HG03460 (cell line): ENCODE results near the gene PAX8.
A peak's percentile ranks its signal among the peaks of the same experiment; 100 is the strongest.

Experiments used
- ATAC-seq: cut with Tn5 transposase; IDR thresholded peaks from one replicate; pipeline ENCODE4 v1.9.1; 2021; ENCODE audit not compliant: unreplicated experiment

The PAX8 gene

DNA sequence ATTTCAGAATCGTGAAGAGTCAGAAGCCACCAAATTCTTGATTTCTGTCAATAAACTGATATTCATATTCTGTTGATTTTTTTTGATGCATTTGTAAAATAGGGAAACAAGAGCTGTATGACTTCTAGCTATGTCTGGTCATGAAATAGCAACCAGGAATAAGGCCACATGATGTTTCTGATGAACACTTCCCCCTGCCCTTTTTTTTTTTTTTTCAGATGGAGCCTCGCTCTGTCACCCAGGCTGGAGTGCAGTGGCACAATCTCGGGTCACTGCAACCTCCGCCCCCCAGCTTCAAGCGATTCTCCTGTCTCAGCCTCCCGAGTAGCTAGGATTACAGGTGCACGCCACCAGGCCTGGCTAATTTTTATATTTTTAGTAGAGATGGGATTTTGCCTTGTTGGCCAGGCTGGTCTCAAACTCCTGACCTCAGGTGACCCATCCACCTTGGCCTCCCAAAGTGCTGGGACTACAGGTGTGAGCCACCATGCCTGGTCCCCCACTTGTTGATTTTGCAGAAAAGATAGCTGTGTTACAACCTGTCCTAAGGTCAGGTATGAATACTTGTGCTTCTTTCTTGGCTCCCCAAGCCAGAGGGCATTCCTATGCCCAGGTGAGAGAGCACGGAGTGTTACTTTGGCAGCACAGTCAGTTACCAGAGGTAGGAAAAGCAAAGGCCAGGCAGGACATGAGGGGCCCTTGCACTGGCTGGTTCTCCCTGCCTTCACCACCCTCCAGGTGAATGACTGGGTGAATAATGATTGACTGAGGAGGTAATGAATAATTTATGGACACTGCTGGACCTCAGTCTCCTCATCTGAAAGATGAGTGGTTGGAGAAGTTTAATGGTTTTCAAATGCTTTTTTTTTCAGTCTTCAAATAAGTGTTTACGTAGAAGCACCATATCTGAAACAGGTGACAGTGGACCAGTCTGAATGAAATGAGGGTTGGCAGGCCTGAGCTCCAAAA, 39.6 kb downstream of the PAX8 start:
- no peak for ATAC-seq

GRCh38 chr2:113237604-113238160, 41.0 kb downstream of the PAX8 start:
- ATAC-seq = no peak

DNA sequence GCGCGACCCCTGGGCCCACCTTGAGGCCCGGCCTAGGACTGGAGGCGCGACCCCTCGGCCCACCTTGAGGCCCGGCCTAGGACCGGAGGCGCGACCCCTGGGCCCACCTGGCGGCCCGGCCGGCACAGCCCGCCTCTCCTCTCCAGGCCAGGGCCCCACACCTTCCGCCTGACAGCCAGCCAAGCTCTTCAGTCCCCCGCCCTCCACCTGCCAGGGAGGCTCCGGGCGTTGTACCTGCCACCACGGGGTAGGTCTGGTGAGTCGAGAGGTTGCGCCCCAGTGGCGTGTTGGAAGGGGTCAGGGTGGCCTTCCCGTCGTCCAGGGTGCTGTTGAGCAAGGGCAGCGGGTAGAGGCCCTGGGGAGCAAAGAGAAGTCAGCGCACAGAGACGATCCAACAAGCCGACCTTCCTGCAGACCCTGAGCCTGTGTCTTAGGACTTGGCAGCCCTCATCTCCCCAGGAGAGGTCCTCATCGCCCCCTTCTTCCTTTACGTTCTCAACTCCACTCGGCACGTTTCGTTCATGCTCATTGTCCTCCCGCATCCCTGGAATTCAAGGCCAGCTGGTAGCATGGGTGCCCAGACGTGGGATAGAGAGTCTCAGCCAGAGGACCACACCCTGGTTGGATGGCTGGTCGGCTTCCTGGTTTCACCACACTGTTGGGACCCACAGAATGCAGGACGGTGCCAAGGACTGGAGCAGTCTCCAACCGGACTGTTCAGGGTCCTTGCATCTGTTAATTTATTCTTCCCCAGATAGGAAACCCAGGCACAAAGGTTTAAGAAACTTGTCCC, 42.2 kb downstream of the PAX8 start:
- ATAC-seq = no peak

DNA sequence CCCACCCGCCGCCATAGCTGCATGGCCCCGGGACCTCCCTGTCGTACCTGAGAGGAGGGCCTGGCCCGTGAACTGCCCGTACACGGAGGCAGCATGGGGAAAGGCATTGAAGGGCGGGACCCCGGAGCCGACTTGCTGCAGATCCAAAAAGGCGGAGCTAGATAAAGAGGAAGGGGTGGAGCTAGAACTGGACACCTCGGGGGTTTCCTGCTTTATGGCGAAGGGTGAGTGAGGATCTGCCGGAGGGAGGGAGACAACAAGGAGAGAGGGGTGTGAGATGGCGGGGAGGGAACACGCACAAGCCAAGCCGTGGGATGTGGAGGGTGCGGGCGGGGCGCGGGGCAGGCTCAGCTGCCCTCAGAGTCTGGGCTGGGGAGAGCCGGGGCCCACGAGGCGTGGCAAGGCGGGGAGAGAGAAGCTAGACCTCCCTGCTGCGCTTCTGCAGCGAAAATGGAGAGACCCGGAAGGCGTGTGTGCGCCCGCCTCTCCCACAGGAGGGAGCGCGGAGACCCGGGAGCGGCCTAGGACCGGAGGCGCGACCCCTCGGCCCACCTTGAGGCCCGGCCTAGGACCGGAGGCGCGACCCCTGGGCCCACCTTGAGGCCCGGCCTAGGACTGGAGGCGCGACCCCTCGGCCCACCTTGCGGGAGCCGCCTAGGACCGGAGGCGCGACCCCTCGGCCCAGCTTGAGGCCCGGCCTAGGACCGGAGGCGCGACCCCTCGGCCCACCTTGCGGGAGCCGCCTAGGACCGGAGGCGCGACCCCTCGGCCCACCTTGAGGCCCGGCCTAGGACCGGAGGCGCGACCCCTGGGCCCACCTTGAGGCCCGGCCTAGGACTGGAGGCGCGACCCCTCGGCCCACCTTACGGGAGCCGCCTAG, 43.1 kb downstream of the PAX8 start:
- peak; percentile 97 for ATAC-seq

DNA sequence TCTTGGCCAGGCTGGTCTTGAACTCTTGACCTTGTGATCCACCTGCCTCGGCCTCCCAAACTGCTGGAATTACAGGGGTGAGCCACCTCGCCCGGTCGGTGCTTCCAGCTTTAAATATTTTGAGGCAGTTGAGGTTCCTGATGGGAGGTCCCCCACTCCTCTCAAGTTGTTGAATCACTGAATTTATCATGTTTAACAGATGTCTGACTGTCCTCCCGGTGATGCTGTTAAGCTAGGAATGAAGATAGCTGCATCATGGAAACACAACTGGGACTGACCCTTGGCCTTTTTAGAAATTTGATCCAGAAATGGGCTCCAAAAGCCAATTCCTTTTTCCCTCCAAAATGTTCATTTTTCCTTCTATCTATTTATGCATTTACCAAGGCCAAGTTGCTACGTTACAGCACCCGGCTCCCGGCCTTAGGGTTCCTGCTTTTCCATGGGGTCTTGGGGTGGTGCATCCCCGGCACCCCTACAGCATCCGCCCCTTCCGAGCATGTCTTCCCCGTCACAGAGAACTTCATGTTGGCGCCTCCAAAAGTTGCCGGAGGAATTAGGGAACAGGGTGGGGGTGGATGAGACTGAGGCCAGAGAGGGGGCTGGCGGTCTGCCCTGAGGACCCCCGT, 43.9 kb downstream of the PAX8 start:
- ATAC-seq = peak; percentile 10

GRCh38 chr2:113233593-113234550, 44.8 kb downstream of the PAX8 start:
- ATAC-seq = no peak

DNA sequence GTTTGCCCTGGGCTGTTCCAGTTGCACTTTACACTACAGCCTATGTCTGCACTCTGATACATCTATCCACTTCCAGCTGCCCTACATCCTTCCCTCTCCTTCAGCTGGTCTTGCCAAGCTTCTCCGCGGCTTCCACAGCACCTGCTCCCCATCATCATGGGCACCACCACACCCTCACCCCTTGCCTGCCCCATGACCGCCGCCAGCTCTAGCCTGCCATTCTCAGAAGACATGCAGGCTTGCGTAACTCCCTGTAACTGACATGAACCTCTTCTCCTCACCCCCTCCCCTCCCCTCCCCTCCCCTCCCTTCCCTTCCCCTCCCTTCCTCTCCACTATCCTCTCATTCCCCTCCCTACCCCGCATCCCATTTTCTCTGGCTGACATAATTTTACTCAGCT, 46.0 kb downstream of the PAX8 start:
- no peak for ATAC-seq

DNA sequence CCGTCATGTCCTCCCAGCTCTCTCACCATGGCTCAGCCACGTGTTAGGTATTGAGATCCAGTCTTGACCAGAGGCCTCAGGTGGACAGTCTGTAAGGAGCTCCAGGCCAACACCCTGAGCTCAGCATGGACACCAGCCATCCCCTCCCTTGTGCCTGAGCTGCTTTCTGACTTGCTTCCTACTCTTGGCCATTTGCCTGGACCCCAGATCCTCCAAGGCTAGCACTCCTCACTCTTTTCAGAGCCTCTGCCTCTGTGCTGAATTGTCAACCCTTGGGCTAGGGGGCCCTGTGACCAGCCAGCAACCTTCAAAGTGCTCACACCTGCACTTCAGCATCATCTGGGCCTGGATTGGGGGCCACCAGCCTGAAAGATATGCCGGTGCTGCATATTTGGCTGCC, 46.6 kb downstream of the PAX8 start:
- ATAC-seq = no peak

GRCh38 chr2:113231064-113231463, 47.7 kb downstream of the PAX8 start:
- ATAC-seq = no peak

DNA sequence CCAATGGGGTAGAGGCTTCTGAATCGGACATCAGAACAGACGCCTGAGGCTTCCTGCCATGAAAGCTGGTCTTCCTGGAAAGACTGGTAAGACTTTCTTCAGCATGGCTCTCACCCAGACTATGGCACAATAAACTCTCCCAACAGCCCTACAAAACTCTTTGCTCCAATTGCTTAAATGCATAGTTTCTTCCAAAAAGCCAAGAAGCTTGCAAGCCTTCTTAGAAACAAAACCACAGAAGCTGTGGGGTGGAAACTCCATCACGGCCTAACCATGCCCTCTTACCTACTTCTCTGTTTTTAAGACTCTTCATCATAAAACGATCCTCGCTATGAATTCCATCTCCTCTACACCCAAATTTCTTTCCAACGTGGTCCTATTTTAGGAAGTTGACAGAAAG, 48.2 kb downstream of the PAX8 start:
- ATAC-seq = no peak

DNA sequence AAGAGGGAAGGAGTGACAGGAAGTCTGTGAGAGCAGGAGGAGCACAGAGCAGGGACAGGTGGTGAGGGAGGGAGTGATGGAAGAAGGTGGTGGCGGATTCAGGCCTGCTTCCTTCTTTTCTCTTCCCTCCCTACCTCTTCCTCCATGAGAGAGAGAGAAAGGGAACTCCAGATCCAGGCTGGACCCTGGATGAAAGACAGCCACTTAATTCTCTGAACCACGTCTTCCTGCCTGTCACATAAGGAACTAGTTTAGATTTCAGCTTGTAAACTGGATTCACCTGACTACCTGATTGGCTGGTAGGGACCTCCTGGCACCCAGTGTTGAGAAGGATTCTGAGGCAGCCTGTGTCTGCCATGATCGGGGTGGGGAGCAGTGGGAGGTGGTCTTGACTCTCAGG, 48.9 kb downstream of the PAX8 start:
- no peak for ATAC-seq

GRCh38 chr2:113228991-113229716, 49.6 kb downstream of the PAX8 start:
- no peak for ATAC-seq

DNA sequence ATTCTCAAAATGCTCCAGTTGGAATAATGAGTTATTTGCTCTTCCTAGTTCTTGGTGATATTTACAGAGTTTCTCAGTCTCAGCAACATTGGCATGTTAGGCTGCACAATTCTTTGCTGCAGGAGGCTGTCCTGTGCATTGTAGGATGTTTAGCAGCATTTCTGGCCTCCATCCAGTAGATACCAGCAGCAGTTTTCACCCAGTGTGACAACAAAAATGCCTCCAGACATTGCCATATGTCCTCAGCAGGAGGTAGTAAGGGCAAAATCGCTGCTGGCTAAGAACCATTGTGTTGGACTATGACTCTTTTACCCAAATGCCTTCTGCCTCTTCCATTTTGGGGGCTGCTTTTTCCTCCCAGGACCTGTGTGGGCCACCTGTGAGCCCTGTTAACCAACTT, 50.4 kb downstream of the PAX8 start:
- no peak for ATAC-seq

DNA sequence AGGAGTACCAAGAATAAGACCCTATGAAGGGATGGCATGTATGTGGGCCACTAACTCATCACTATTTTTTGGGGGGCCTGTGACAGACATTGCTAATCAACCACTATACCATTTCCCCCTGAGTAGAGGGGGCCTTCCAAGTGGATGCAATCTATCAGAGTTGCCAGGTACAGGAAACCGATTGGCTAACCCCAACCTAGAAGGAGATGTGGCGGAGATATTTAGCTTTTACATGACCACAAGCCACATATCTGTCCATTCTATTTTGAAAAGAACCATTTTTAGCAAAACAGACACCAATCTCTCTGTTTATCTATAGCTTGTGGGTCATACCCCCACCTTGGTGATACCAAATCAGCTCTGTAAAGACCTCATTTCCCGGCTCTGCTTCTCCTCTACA, 51.0 kb downstream of the PAX8 start:
- no peak for ATAC-seq

DNA sequence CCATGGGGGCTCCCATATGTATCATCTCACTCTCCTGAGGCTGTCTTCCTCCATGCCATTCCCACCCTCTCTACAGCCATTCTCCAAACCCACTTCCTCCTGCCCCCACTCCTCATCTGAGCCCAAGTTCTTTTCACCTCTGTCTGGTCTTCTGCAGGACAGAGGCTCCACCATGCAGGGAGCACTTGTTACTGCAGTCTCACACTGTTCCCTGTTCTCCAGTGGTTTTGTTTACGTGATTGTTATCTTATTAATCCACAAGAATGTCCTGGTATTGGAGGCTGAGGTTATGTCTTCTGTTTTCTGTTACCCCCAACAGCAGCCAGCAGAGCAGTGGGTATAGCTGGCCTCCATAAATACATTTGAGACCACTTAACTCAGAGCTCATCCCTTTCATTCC, 51.4 kb downstream of the PAX8 start:
- no peak for ATAC-seq

DNA sequence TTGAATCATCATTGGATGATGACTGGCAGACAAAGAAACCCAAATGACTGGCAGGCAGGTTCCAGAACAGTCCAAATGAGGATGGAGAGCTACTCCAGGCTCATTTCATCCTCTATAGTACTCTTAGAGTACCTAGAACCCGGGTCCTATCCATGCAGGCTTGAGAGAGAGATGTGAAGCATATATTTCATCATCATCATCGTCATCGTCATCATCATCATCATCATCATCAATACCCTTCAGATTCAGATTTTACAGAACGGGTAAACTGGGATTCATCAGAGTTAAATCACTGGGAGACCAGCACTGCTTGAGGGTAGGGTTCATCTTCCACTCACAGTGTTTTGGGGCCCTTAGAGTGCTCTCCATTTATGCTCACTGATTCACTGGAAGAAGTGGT, 52.3 kb downstream of the PAX8 start:
- ATAC-seq = no peak

- no peak for ATAC-seq
These were observed 53.2 kb downstream of the PAX8 start for GRCh38 chr2:113225263-113226259.
